Embryonic facial prominence (tissue), 1 donor: Measurements from ENCODE around the gene MKI67.
"Not testable (repeated sequence)": the region's sequence is repeated elsewhere in the genome, so short reads cannot be mapped to it uniquely, and the experiment has no call there.

Source experiments
- DNase-seq: peaks from one replicate; pipeline ENCODE4 v3.0.0-alpha.2; 2016; ENCODE audit errors: extremely low spot score

Gene MKI67

DNA sequence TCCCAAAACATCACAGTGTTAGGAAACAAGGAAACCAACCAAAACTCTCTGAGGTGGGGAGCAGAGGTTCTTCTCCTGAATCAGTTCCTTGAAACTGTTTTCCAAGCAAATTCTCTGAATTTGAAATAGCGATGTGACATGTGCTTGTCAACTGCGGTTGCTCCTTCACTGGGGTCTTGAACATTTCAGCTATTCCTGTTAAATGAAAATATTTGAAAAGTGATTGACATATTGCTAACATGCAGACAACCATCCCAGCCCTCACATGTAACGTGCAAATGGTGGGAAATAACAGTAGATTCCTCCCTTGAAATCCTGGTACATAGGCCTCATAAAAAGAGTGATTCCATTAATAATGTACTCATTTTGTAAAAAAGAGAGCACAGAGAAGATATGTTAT is 15.9 kb downstream of the MKI67 start:
- DNase-seq: no peak

DNA sequence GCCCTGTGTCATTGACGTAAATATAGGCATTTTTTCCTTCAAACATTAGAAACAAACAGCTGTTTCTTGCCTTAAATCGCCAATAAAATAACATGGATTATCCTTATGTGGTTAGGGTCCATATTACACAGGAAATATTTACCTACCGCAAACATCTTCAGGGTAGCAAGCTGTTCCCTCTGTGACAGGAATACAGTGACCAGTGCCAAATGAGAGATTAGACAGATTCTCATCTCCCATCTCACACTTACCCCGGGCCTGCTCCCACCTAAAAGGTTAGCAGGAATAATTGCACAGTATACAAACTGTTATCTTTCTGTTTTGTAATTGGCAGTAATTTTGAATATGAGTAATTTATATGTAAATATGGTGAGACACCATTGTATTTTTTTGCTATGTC is 16.5 kb downstream of the MKI67 start:
- no peak for DNase-seq

DNA sequence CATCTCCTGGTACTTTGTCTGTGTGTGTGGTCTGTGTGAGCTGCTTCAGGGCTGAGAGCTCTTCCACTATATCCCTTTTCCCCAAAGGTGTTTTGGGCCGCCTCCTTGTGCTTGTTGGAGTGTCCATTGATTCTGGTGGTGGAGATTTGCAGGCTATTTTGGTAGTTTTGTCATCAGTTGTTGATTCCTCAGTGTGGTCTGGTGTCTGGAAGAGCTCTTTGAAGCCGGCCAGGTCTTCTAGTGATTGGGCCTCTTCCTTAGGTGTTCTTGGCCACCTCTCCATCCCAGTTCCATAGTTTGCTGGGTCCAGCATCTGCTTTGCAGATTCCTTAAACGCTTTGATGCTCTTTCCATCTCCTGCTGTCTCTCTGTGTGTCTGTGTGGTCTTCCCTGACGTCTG is 20.8 kb downstream of the MKI67 start:
- no peak for DNase-seq

DNA sequence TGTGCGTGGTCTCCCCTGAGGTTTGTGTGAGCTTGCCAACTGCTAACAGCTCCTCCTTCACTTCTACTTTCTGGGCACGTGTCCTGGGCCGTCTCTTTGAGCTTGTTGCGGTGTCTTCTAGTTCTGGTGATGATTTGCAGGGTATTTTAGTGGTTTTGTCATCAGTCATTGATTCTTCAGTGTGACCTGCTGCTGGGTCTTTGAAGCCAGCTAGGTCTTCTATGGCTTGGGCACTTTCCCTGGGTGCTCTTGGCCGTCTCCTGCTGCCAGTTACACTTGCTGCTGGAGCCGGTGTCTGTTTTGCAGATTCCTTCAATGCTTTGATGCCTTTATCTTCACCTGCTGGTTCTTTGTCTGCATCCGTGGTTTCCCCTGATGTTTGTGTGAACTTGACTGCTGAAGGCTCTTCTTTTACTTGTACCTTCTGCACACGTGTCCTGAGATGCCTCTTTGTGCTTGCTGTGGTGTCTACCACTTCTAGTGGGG is 23.0 kb downstream of the MKI67 start:
- no peak for DNase-seq

DNA sequence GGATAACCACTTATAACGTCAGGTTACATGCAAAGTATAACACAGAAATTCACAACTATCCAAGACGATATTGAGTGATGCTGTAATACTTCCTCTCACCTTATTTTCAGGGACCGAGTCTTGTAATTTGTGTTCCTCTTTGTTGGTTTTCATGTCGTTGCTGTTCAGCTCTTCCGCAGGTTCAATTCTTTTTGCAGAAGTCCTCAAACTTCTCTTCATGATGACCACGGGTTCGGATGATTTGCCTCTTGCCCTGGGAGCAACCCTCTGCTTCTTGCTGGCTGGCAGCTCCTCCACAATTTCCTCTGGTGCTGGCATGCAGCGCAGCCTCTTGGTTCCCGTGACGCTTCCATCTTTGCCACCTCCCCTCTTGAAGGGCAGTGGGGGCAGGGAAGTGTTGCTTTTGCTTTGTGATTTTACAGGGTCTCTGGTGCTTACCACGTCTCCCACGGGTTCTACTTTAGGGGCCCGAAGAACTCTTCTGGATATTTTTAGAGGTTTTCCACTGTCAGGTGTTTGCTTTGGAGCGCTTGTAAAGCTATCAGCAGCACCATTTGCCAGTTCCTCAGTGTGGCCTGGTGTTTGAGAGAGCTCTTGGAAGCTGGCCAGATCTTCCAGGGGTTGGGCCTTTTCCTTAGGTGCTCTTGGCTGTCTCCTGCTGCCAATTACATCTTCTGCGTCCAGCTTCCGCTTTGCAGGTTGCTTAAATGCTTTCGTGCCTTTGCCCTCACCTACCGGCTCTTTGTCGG is 23.6 kb downstream of the MKI67 start:
- DNase-seq: no peak

DNA sequence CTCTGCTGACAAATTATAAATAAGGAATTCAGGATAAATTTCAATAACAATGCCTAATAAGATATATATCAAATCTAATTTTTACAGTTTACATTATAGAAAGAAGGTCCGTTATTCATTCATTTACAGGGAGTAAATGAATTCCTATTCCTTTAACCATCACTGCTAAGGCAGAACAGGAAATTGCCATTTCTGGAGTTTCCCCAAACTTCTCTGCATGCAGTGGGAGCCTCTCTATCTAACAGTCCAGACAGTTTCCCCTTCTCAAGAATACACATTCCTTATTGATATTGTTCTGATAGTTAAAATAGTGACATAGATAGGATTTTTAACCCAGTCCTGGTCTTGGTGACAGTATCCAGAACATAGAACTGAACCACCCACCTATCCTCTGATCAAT is 24.3 kb downstream of the MKI67 start:
- DNase-seq: no peak

DNA sequence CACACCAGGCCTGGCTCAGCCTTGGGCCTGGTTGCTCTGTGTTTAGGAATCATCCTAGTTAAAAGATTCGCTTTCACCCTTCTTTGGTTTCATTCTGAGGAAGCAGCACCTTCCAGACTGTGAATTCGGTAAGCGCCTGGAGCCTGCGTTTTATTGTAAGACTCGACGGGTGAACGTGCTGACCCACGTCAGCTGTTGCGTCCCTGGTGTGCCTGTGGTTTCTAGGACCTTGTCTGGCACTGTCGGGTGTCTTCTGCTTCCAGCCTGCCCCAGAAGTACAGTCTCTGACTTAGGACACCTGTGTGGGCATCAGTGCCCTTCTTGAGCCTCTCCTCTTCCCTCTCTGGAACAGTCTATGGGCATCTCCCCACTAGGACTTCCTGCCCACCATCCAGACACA is 26.3 kb downstream of the MKI67 start:
- DNase-seq: no peak

DNA sequence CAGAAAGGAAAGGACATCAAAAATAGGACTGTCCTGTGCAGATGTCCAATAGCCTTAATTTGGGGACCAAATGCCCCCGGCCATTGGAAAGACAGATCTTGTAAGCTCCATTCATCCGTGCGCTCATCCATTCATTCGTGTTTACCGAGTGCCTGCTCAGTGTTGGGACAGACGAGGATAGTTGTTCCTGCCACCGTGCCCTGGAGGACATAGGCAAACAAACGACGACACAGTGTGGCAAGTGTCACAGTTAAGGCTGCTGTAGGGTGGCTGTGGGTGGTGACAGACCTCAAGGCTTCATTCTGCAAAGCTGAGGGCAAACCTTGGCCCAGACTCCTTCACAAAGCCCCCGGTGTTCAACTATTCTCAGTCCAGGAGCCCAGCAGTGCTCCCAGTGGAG is 27.6 kb downstream of the MKI67 start:
- DNase-seq: no peak

DNA sequence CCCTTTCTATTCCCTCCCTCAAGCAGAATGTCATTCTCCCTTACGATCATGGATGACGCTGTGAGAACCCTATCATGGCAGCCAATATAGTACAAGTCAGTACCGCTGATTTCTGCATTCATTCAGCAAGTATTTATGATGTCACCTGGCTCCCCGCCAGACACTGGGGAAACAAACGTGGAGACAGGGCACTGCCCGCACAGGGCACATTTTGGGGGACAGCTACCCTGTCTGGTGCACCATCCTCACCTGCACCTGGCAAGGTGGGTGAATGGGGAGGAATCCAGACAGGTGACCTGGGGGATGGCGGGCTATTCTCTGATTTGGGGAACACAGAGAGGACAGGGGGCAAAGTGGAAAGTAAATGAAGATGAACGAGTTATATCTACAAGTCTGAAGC is 28.4 kb downstream of the MKI67 start:
- no peak for DNase-seq

DNA sequence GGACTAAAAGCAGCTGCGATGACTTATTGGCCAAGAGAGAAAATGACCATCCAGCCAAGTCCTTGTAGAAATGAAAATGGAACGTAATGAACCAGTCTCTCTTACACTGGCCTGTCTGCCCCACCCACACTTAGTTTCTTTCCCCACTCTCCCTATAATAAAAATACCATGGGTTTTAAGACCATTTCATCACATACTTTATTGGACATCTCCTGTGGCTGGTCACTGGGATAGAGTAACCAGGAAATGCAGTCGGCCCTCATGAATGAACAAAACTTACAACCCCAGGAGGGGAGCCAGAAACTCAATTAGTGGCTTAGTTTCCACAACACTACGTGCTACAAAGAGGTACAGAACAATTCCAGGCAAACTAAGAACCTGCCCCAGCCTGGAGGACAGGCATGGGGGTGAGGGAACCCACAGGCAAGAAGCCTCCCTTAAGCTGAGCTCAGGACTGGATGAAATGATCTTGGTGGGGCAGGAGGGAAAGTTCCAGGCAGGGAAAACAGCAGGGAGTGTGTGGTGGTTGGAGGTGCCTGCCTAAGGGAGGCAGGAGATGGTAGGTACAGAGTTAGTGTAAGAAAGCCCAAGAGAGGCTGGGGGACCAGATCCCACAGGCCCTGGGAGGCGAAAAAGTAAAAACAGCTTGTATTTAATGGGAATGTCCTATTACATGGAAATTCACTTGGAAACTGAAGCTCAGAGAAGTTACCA is 29.6 kb downstream of the MKI67 start:
- no peak for DNase-seq

DNA sequence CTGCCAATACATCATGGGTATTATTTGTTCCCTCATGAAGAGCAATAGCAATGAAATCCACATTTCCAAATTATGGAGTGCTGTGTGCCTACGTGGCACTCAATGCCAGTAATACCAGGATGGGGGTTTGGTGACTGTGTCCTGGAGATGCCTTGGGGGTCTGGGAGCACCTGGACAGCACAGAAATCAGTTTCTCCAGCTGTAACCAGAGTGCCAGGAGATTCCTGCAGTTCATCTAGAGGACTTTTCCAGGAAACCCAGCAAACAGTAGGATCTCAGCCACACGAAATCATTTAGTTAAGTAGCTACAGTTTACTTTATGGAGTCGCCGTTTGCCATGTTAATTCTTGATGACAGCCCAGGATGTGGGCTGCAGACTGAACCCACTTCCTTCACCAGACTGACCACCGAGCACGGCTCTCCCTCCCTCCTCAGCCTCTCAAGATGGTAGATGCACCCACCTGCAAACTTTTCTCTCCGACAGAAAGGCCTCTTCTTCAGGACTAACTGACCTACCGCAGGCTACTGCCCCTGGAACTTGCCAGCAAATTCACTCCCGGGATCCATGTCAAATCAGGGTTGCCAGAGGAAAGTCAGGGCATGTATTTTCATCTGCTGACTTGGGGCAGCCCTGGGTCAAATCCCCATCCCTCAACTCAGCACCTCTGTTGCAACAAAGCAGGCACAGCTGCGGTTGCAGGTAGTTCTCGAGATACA is 30.3 kb downstream of the MKI67 start:
- no peak for DNase-seq

DNA sequence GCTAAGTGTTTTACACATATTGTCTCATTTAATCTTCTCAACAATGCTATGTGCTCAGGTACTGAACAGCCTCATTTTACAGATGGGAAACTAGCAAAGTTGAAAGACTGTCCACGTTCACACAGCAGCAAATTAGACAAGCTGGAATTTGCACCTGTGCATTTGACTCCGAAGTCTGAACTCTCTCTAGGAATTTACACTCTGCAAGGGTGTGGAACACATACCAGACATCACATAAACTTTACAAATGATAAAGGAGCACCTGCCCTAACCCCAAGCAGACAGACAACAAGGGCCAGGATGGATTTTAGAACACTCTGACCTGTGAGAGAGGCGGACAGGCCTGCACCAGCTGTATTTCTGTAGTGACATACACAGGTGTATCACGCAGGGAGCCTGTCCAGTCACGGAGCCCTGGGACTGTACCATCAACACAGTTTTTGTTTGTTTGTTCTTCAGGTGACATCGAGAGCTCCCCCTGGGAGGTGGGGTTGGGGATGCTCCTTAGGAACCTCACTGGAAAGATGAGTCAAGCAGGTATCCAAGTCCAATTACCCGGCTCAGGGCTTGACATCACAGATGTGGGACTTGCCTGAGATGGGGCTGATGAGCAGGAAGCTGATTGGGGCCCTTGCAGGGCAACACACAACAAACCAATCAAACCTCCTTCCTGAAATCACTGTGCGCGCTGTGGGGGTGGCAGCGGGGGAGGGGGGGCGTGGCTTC is 31.0 kb downstream of the MKI67 start:
- DNase-seq: no peak

DNA sequence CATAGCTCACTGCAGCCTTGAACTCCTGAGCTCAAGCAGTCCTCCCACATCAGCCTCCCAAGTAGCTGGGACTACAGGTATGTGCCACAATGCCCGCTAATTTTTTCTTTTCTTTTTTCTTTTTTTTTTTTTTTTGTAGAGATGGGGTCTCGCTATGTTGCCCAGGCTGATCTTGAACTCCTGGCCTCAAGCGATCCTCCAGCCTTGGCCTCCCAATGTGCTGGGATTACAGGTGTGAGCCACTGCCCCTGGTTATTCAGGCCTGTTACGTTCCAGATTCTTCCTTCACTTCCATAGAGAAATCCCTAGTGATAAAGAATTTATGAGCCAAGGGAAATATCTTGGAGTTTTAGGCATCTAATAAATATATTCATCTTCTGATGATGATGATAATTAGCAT is 31.6 kb downstream of the MKI67 start:
- not testable (repeated sequence) for DNase-seq

DNA sequence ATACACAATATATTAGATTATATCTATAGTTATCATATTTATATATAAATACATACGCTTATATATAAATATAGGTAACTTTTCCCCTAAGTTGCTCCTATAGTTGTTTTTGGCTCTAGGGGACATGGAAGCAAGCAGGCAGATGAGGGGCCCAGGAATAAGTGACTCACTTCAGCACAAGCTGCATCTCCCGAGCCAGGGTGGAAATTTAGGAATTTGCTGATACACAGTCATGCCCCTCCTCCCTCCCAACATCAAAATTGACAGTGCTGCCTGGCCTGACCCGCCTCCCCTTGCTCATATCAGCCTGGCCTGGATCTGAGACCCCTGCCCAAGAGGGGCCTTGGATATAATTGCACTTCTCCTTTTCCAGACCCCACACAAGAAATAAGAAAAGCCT is 33.8 kb downstream of the MKI67 start:
- DNase-seq: no peak

DNA sequence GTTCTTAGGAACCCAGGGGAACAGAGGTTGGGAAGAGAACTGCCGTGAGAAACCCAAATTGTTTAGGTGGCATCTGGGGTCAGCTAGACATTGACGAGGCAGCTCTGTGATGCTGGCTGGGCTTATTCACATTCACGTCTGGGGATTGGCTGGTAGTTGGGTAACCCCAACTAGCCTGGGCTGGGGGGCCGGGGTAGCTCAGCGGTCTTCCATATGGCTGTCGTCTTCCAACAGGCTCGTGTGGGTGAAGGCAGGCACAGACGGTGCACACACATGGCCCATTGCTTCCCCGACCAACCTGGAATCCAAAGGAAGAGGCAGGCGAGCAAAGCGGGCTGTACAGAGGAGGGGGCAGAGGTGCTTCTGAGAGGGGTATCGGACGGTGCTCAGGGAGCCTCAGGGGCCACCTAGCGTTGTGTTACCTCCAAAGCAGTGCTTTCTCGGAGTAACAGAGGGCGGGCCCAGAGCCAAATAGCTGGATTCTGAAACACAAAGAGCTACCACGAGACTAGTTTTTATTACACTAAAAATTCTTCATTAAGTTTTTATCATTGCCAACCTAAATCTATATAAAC is 34.5 kb downstream of the MKI67 start:
- DNase-seq: no peak

DNA sequence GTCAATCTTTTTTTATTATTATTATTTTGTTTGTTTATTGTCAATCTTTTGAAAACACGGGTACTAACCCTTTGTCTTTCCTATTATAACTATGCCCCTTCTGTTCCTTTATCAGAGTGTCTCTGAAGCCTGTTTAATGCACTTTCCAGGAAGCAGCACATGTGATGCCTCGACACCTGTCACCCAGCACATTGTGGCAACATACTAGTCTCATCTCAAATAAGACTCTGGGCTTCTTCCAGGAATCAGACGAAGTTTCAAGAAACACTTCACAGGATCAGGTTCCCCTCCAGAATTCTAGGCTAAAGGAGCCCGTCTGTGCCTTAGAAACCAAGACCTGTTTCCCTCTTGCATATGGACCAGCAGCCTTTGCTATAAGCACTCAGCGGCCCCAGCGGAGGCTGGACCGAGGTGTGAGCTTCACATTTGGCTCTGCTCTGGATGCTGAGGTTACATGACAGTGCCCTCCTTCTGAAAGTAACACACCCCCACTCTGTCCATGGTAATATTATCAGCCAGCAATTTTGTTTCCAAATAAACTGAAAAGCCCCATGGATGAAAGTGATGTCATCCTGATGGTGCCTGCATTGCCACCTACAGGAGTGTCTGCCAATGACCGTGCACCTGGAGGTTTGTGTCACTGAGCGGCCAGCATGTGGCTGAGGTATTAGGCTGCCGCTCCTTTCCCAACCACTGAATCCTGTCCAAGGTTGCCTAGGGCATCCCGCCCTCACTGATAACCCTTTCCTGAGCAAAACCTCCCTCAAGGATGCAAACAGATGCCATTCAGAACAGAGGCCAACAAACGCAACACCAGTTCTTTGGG is 38.1 kb downstream of the MKI67 start:
- no peak for DNase-seq

DNA sequence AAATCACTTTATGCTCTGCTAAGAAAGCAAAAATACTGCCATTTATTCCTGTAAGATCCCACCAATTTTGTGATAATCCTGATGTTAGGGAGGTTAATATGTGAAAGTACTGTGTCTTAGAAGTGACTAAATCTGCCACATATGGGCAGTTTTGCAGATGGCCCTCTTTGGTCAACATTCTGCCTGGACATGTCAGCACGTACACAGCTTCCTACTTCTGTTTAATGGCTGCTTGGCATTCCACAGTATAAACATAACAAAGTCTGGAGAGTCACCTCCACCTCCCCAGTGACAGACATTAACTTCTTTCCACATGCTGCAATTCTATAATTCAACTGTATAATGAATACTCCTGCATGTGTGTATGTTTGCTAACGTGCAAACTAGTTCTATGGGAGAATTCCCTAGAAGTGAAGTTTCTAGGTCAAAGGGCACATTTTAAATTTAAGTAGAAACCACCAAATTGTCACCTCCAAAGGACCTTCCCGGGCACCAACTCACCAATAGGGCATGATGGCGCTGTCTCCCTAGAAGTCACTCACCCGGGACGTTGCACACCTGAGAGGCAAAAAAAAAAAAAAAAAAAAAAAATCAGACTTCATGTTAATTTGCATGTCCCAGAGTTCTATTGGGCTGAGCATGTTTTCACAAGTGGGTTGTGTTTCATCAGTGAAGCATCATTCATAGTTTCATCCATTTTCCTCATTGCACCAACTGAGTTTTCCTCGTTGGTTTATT is 38.9 kb downstream of the MKI67 start:
- DNase-seq: no peak

DNA sequence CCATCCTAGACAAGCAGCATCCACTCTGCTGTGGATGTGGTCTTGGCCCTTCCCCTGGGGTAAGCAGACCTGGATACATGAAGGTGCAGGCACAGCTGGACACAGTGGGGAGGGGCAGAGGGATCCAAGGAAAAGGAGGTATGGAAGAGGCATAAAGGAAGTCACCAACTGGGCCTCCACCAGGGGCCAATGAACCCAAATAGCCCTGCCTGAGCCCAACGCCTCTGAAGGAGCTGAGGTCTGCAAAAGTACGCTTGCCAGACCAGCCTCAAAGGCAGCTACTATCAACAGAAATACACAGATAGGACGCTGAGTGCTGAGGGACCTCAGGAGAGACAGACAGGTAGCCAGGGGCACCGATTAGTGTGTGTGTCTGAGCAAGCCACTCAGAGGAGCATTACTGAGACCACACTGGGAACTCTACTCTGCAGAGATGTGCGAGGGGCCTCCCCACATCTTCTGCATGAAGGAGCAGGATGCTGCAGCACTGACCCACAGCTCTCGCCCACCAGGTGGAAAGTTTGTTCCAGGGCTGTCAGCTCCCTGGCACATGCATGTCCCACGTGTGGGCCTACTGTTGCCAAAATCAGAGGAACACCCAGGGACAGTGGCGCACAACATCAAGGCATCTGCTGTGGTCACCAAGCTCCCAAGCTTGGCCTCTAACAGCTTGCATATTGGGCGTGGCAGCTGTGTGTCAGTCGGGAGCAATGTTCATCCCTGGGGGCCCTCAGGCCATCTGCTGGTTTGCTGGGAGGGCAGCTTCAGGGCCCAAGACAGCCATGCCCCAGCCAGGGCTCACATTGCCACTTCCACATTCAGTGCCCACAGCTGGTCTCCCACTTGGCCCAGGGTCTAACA is 40.0 kb downstream of the MKI67 start:
- no peak for DNase-seq

DNA sequence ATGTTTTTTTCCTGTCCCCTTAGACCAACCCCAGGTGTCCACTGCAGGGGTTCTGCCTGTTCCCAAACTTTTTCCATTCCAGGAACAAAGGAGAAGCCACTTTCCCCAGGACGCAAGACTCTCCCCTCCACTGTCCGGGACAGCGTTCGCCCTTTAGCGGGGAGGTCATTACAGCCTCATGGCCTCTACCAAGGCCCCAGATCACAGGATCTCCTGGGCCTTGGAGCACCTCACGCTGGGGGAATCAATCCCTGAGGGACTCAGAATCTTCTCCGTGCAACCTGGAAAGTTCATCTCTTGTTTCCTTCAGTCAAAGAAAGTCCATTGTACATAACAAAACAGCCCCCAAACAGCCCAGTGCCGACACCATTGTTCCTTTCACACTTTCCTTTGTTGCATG is 41.2 kb downstream of the MKI67 start:
- DNase-seq: no peak
